Transverse colon (tissue), 4 donors: ENCODE data around the gene YLPM1. TPM values are rescaled to one million over a fixed set of nuclear protein-coding genes. Genes with fewer than 3 reads are reported as not detected.

Source experiments
- DNase-seq: peaks from one replicate; pipeline ENCODE4 v3.0.0-alpha.2; 2019
- H3K27ac ChIP-seq, 4 donors: fragments of 200-600 bp; sonication (generic); 2 replicates each; pipeline ENCODE4 v1.5.1; 2016 to 2018; ENCODE audit warnings: inconsistent platforms in 4 of 4
- H3K27me3 ChIP-seq: fragments of 200-600 bp; sonication (generic); 2 replicates; pipeline ENCODE4 v1.5.1; 2017; ENCODE audit warnings: inconsistent platforms
- H3K36me3 ChIP-seq, 4 donors: fragments of 200-600 bp; sonication (generic); 2 replicates each; pipeline ENCODE4 v1.5.1; 2017 to 2019; ENCODE audit warnings: inconsistent platforms in 4 of 4
- H3K4me1 ChIP-seq, 4 donors: fragments of 200-600 bp; sonication (generic); 2 replicates each; pipeline ENCODE4 v1.5.1; 2017 to 2020; ENCODE audit warnings: inconsistent platforms in 4 of 4
- H3K4me3 ChIP-seq, 4 donors: fragments of 200-600 bp; sonication (generic); 1 replicate in 1 of 4; 2 replicates in 3 of 4; pipeline versions ENCODE4 v1.5.1 to v1.6.1; 2017 to 2019; ENCODE audit warnings: inconsistent platforms in 4 of 4
- H3K9me3 ChIP-seq, 2 donors: fragments of 200-600 bp; sonication (generic); 2 replicates each; pipeline ENCODE4 v1.5.1; 2017 to 2019; ENCODE audit warnings: inconsistent platforms in 2 of 2
- EP300 ChIP-seq: sonication (generic); formaldehyde crosslinking; IDR thresholded peaks from one replicate; pipeline ENCODE4 v1.6.1; 2017; ENCODE audit warnings: antibody characterized with exemption, low read depth
- POLR2A ChIP-seq: fragments of 450-650 bp; IDR thresholded peaks from one replicate; pipeline ENCODE4 v1.6.1; 2016; ENCODE audit warnings: antibody characterized with exemption, mild to moderate bottlenecking, moderate library complexity
- POLR2AphosphoS5 ChIP-seq, 3 donors: sonication (generic); formaldehyde crosslinking; IDR thresholded peaks; one replicate each; pipeline ENCODE4 v1.6.1; 2016; ENCODE audit warnings: antibody characterized with exemption in 3 of 3
- WGBS, 2 donors: methylation state at CpG; one replicate each; pipeline ENCODE4 v1.1.5; 2018; ENCODE audit warnings: low coverage in 1 of 2; 5-methylcytosine and 5-hydroxymethylcytosine counted together
- in situ Hi-C, 4 donors: fragments of 200-750 bp; cut with MboI; loops; one replicate each; pipeline versions ENCODE4 v1.15.0 to v1.15.1; 2017; ENCODE audit warnings: low sequenced_read_pairs in 3 of 4, low pct_ligation_motif_present in 1 of 4, low pct_unique_long_range_greater_than_20kb in 1 of 4
- intact Hi-C: fragments of 100-400 bp; cut with DNase I; formaldehyde crosslinking; loops from one replicate; pipeline ENCODE4 v1.15.1; 2023; ENCODE audit warnings: low total_unique reads
- total RNA-seq, 4 donors: library from RNA; depleted of rRNA; stranded (reverse); fragments of >200 nt; gene quantifications; one replicate each; pipeline ENCODE4 v1.1.0, GENCODE V29; 2016
- TF ChIP-seq, protein P1 (sequence below), 5 experiments: fragments of 200-600 bp in 3 of 5; fragments of 450-650 bp in 2 of 5; sonication (generic) in 3 of 5; IDR thresholded peaks; 1 replicate in 2 of 5; 2 replicates in 3 of 5; pipeline ENCODE4 v1.5.1; 2016 to 2017; ENCODE audit warnings: antibody characterized with exemption in 5 of 5, inconsistent platforms in 3 of 5, mild to moderate bottlenecking in 2 of 5, moderate library complexity in 1 of 5

The YLPM1 gene
- total RNA-seq, 4 donors from 2014 or later, result 26.1 to 62.4 (median 35.0) TPM

DNA sequence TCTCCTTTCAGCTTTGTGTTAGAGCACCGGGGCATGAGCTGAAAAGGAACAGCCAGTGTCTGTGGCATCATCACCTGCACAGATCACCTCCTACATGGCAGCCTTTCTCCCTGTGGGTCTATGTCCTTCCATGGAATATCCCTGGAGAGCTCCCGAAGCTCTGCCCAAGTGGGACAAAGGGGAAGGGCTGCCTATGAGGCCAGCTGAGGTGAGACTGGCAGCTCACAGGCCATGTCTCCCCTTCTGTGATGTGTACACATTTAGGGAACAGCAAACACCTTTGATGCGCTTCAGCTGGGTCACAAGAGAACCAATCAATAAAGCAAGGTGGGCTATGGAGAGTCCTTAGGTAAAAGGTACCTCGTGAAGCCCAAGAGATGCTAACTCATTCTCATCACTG, 108.7 kb downstream of the YLPM1 start:
- H3K9me3 ChIP-seq, result no peaks in the 10 kb centered on the region
- DNase-seq, result no peak
- no peaks in the 10 kb centered on the region for H3K36me3 ChIP-seq
- no peaks in the 10 kb centered on the region for H3K27me3 ChIP-seq
- intact Hi-C loops (no loop called here), in situ Hi-C loops (no loop called here)
- no peaks in the 10 kb centered on the region for H3K4me1 ChIP-seq
- TF ChIP-seq POLR2A (no peak), EP300 (no peak), POLR2AphosphoS5 (IDR thresholded peaks at IDR 0.05) (no peak)
- TF ChIP-seq, protein P1, sequence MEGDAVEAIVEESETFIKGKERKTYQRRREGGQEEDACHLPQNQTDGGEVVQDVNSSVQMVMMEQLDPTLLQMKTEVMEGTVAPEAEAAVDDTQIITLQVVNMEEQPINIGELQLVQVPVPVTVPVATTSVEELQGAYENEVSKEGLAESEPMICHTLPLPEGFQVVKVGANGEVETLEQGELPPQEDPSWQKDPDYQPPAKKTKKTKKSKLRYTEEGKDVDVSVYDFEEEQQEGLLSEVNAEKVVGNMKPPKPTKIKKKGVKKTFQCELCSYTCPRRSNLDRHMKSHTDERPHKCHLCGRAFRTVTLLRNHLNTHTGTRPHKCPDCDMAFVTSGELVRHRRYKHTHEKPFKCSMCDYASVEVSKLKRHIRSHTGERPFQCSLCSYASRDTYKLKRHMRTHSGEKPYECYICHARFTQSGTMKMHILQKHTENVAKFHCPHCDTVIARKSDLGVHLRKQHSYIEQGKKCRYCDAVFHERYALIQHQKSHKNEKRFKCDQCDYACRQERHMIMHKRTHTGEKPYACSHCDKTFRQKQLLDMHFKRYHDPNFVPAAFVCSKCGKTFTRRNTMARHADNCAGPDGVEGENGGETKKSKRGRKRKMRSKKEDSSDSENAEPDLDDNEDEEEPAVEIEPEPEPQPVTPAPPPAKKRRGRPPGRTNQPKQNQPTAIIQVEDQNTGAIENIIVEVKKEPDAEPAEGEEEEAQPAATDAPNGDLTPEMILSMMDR (IDR thresholded peaks at IDR 0.05), result no peak
- H3K27ac ChIP-seq, result no peak overlapping the region
- 81 to 84% methylated on average over 3 to 4 of the region's 4 CpGs for WGBS, 2 donors
- H3K4me3 ChIP-seq, result no peak overlapping the region

DNA sequence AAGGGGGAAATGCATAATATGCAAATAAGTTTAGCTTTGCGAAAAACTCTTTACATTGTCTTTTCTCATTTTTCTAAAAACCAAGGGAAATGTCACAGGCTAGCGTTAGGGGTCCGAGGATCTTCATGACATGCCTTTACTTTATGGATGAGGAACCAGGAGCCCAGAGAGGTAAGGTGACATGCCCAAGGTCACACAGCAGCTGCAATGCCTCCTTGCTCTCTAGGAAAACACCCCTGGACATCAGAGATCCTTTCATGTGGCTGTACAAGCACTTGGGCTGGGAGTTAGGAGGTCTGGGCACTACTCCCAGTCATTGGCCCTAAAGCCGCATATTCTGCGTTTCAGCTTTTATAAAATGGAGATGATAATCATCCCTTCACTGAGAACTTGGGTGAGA, 112.1 kb downstream of the YLPM1 start:
- no peak for DNase-seq
- Histone ChIP-seq H3K4me3 (no peak overlapping the region), H3K36me3 (no peaks in the 10 kb centered on the region), H3K27me3 (no peaks in the 10 kb centered on the region), H3K27ac (no peak overlapping the region), H3K9me3 (no peaks in the 10 kb centered on the region), H3K4me1 (no peaks in the 10 kb centered on the region)
- intact Hi-C loops (no loop called here), in situ Hi-C loops (no loop called here)
- TF ChIP-seq, protein P1 (IDR thresholded peaks at IDR 0.05), result no peak
- TF ChIP-seq POLR2AphosphoS5 (IDR thresholded peaks at IDR 0.05) (no peak), EP300 (no peak), POLR2A (no peak)
- 93 to 95% methylated on average over 5 of the region's 5 CpGs for WGBS, 2 donors

DNA sequence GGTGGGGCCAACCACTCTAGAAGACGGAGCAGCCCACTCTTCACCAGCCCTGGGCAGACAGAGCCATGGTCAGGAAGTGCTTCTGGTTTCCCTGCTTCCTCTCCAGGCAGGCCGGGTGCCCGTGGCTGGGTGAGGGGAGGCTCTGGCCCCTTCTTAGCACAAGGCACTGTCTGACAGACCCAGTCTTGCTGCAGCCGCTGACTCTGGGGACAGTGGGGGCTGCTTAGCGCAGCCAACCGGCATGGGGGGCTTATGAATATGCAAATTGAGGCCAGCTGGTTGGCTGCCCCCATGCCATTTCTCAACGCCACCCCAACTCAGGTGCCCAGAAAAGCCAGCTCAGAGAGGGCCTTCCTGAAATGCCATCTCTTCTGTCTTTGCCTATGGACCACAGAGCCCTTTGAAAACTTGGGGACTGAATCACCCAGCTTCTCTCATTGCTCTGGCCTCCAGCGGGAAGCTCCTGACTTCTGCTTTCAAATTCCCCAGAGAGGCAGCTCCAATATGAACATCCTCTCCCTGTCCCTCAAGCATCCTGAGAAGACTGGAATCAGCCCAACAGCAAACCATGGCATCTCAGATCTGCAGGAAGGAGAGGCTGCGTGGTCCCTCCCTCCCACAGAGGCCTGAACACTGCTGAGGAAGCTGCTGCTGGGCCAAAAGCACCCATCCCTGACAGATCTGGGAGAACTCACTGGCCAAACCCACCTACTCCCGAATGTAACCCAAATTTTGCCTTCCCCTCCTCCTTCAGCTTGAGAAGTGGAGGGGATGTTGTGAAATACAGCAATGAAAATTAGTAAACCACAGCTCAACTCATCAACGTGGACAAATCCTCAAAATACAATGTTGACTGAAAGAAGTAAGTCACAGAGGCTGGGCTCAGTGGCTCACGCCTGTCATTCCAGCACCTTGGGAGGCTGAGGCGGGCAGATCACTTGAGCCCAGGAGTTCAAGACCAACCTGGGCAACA, 113.1 kb downstream of the YLPM1 start, which contains the start of gene PROX2:
TSS of gene PROX2 (minus strand) at position 205 of the 973 bp plus-strand sequence. CDS start 12,311 bp downstream, outside the sequence.
- Histone ChIP-seq H3K4me1 (peaks cover 0 to 6% (median 4%) of the 10 kb centered on the region in 4 donors), H3K27ac (no peak within 1 kb of the TSS), H3K9me3 (no peaks in the 10 kb centered on the region), H3K36me3 (no peaks in the 10 kb centered on the region), H3K4me3 (no peak within 1 kb of the TSS), H3K27me3 (no peaks in the 10 kb centered on the region)
- WGBS, 2 donors, result 63 to 100% methylated on average over 1 to 13 of the region's 13 CpGs
- DNase-seq, result no peak
- TF ChIP-seq POLR2A (no peak), EP300 (no peak)
- in situ Hi-C loops, result no loop called here
- intact Hi-C loops, result no loop called here

DNA sequence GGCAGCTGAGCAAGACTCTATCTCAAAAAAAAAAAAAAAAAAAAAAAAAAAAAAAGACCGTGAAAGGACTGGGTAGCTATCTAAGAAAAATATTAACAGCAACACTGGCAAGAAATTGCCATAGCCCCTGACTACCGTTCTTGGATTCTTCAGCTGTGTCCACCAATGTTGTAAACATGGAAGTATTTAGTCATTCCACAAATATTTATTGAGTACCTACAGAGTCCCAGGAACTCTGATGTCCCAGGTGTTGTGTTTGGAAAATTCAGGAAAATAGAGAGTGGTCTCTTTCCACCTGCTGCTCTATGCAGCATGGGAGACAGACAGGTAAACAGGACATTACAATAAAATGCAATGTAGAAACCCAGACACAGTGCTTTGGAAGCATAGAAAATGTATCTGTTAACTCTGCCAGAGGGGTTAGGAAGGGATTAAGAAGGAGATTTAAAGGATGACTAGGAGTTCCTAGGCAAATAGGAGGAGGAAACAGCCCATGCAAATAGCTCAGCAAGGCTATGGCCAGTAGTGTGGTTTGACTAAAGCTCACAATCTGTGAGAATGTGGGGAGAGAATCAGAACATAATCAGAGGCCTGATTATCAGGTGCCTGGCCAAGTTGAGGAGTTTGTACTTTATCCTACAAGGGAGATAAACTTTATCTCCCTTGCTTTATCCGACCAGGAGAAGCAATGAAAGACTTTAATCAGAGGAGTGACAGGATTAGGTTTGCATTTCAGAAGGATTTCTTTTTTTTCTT, 116.5 kb downstream of the YLPM1 start:
- in situ Hi-C loops (no loop called here), intact Hi-C loops (no loop called here)
- Histone ChIP-seq H3K36me3 (peaks cover 0 to under 1% (median 0%) of the 10 kb centered on the region in 4 donors), H3K4me1 (peaks cover 16 to 30% (median 23%) of the 10 kb centered on the region in 4 donors), H3K4me3 (no peak overlapping the region), H3K9me3 (no peaks in the 10 kb centered on the region), H3K27me3 (no peaks in the 10 kb centered on the region), H3K27ac (no peak overlapping the region)
- no peak for DNase-seq
- WGBS, 2 donors, result 53 to 57% methylated on average over 2 to 3 of the region's 3 CpGs
- TF ChIP-seq POLR2A, result no peak
- TF ChIP-seq POLR2AphosphoS5 (IDR thresholded peaks at IDR 0.05), result no peak
- TF ChIP-seq EP300, result no peak
- TF ChIP-seq, protein P1 (IDR thresholded peaks at IDR 0.05), result no peak
